Neural cell (in vitro differentiated cells): ENCODE data around the gene PHLDB2. TPM values are rescaled to one million over a fixed set of nuclear protein-coding genes. Genes with fewer than 3 reads are reported as not detected.

Experiments used
- H2AFZ ChIP-seq: fragments of 200-600, 300-800 bp; sonication (generic), shearing (Covaris generic); 2 replicates; pipeline ENCODE4 v1.6.0; 2014; ENCODE audit warnings: low read depth, mild to moderate bottlenecking, antibody characterized with exemption, low read length, moderate library complexity
- H3F3A ChIP-seq: fragments of 200-600 bp; shearing (Covaris generic); 2 replicates; pipeline ENCODE4 v1.6.1; 2016; ENCODE audit warnings: mild to moderate bottlenecking, moderate library complexity, mixed read lengths, antibody characterized with exemption, low read length; ENCODE audit not compliant: insufficient read depth, poor library complexity, severe bottlenecking
- H3K27ac ChIP-seq: fragments of 200-600, 300-800 bp; sonication (generic), shearing (Covaris generic); 2 replicates; pipeline ENCODE4 v1.5.1; 2014; ENCODE audit warnings: mild to moderate bottlenecking, low read length, moderate library complexity
- H3K27me3 ChIP-seq: fragments of 300-800, 200-600 bp; sonication (generic), shearing (Covaris generic); 2 replicates; pipeline ENCODE4 v1.6.0; 2014; ENCODE audit warnings: mild to moderate bottlenecking, low read depth, low read length, moderate library complexity; ENCODE audit not compliant: insufficient read depth
- H3K36me3 ChIP-seq: fragments of 300-800, 200-600 bp; sonication (generic), shearing (Covaris generic); 2 replicates; pipeline ENCODE4 v1.5.1; 2014; ENCODE audit warnings: mild to moderate bottlenecking, antibody characterized with exemption, low read length, moderate library complexity; ENCODE audit not compliant: insufficient read depth
- H3K4me2 ChIP-seq: fragments of 300-800, 200-600 bp; sonication (generic), shearing (Covaris generic); 2 replicates; pipeline ENCODE4 v1.6.0; 2014; ENCODE audit warnings: mild to moderate bottlenecking, low read length
- H3K4me3 ChIP-seq: fragments of 300-800, 200-600 bp; sonication (generic), shearing (Covaris generic); 2 replicates; pipeline ENCODE4 v1.5.1; 2014; ENCODE audit warnings: mild to moderate bottlenecking, low read length, moderate library complexity
- H3K79me2 ChIP-seq: fragments of 200-600 bp; shearing (Covaris generic); replicated peaks from 2 replicates; pipeline ENCODE4 v1.6.0; 2014; ENCODE audit warnings: mild to moderate bottlenecking, low read length, moderate library complexity; ENCODE audit not compliant: insufficient read depth
- H3K9ac ChIP-seq: fragments of 300-800, 200-600 bp; sonication (generic), shearing (Covaris generic); 2 replicates; pipeline ENCODE4 v1.6.1; 2016; ENCODE audit warnings: mild to moderate bottlenecking, low read length, mixed read lengths
- H3K9me2 ChIP-seq: fragments of 200-600 bp; shearing (Covaris generic); 2 replicates; pipeline ENCODE4 v1.6.1; 2016; ENCODE audit warnings: mild to moderate bottlenecking, low read length, mixed read lengths; ENCODE audit not compliant: insufficient read depth
- H3K9me3 ChIP-seq: fragments of 200-600, 300-800 bp; sonication (generic), shearing (Covaris generic); 2 replicates; pipeline ENCODE4 v1.6.1; 2016; ENCODE audit warnings: mild to moderate bottlenecking, mixed run types, low read length, moderate library complexity, mixed read lengths
- H4K20me1 ChIP-seq: fragments of 200-600 bp; shearing (Covaris generic); 2 replicates; pipeline ENCODE4 v1.6.1; 2016; ENCODE audit warnings: mild to moderate bottlenecking, mixed run types; ENCODE audit not compliant: insufficient read depth
- CTCF ChIP-seq: fragments of 450-650 bp; IDR thresholded peaks from 2 replicates; pipeline ENCODE4 v1.5.1; 2014; ENCODE audit warnings: antibody characterized with exemption, mild to moderate bottlenecking, moderate library complexity; ENCODE audit not compliant: poor library complexity, severe bottlenecking
- EP300 ChIP-seq: fragments of 450-650 bp; conservative IDR thresholded peaks from 2 replicates; pipeline ENCODE4 v1.6.1; 2014; ENCODE audit warnings: antibody characterized with exemption, mild to moderate bottlenecking, moderate library complexity; ENCODE audit not compliant: poor library complexity, severe bottlenecking
- EZH2 ChIP-seq: fragments of 200-600, 300-800 bp; shearing (Covaris generic), sonication (generic); IDR thresholded peaks from 2 replicates; pipeline ENCODE4 v1.6.1; 2014; ENCODE audit warnings: antibody characterized with exemption, low read length, borderline replicate concordance, mild to moderate bottlenecking; ENCODE audit not compliant: insufficient read depth, poor library complexity, severe bottlenecking
- MXI1 ChIP-seq: fragments of 450-650 bp; conservative IDR thresholded peaks from 2 replicates; pipeline ENCODE4 v1.6.1; 2014; ENCODE audit warnings: antibody characterized with exemption, mild to moderate bottlenecking; ENCODE audit not compliant: poor library complexity, severe bottlenecking
- POLR2AphosphoS5 ChIP-seq: IDR thresholded peaks from 2 replicates; pipeline ENCODE4 v1.6.1; 2012
- RAD21 ChIP-seq: fragments of 450-650 bp; conservative IDR thresholded peaks from 2 replicates; pipeline ENCODE4 v1.6.1; 2014; ENCODE audit warnings: antibody characterized with exemption, mild to moderate bottlenecking, moderate library complexity
- REST ChIP-seq: IDR thresholded peaks from 2 replicates; pipeline ENCODE4 v1.6.1; 2012; ENCODE audit warnings: borderline replicate concordance
- SMC3 ChIP-seq: fragments of 450-650 bp; conservative IDR thresholded peaks from 2 replicates; pipeline ENCODE4 v1.6.1; 2014; ENCODE audit warnings: antibody characterized with exemption, mild to moderate bottlenecking, moderate library complexity; ENCODE audit not compliant: poor library complexity
- TAF1 ChIP-seq: IDR thresholded peaks from 2 replicates; pipeline ENCODE4 v1.6.1; 2012; ENCODE audit warnings: low read depth
- polyA plus RNA-seq: library from polyadenylated mRNA; depleted of rRNA; stranded (reverse); fragments of >200 nt; gene quantifications from 2 replicates; pipeline ENCODE4 v1.2.3, GENCODE V29; 2014

Gene PHLDB2
- polyA plus RNA-seq, 1 donor from 2014 or later: 1.4 TPM

GRCh38 chr3:111947231-111947630, 88.2 kb downstream of the PHLDB2 start:
- no peaks in the 10 kb centered on the region for H4K20me1 ChIP-seq
- no peak overlapping the region for H3K27ac ChIP-seq
- no peak overlapping the region for H3K4me3 ChIP-seq
- no peaks in the 10 kb centered on the region for H3K79me2 ChIP-seq
- no peak overlapping the region for H3K4me2 ChIP-seq
- TF ChIP-seq CTCF (no peak), EP300 (no peak), POLR2AphosphoS5 (no peak), REST (no peak), MXI1 (no peak), EZH2 (no peak), RAD21 (no peak), SMC3 (no peak), TAF1 (no peak)
- no peaks in the 10 kb centered on the region for H3K27me3 ChIP-seq
- no peak overlapping the region for H3K9ac ChIP-seq
- no peaks in the 10 kb centered on the region for H3K36me3 ChIP-seq
- H3K9me2 ChIP-seq: no peaks in the 10 kb centered on the region
- no peaks in the 10 kb centered on the region for H3K9me3 ChIP-seq
- H3F3A ChIP-seq: no peaks in the 10 kb centered on the region
- H2AFZ ChIP-seq: no peak overlapping the region

GRCh38 chr3:111948786-111949185, 89.7 kb downstream of the PHLDB2 start:
- H3K9ac ChIP-seq: no peak overlapping the region

More at GRCh38 chr3:111948786-111949185, 89.7 kb downstream of the PHLDB2 start:
- no peaks in the 10 kb centered on the region for H4K20me1 ChIP-seq
- H3K4me3 ChIP-seq: no peak overlapping the region
- no peak overlapping the region for H3K4me2 ChIP-seq
- H3K36me3 ChIP-seq: no peaks in the 10 kb centered on the region
- H3F3A ChIP-seq: no peaks in the 10 kb centered on the region
- H3K9me3 ChIP-seq: no peaks in the 10 kb centered on the region
- no peaks in the 10 kb centered on the region for H3K9me2 ChIP-seq
- no peak overlapping the region for H2AFZ ChIP-seq
- no peak for TF ChIP-seq MXI1
- no peak for TF ChIP-seq TAF1
- TF ChIP-seq CTCF: no peak
- no peak for TF ChIP-seq RAD21
- TF ChIP-seq REST: no peak
- no peak for TF ChIP-seq SMC3
- TF ChIP-seq EP300: no peak
- TF ChIP-seq POLR2AphosphoS5: no peak
- no peak for TF ChIP-seq EZH2
- H3K27ac ChIP-seq: no peak overlapping the region
- H3K79me2 ChIP-seq: no peaks in the 10 kb centered on the region
- H3K27me3 ChIP-seq: no peaks in the 10 kb centered on the region
